GM21515 (cell line): ENCODE measurements around the gene NDUFB3.
"Not testable (repeated sequence)": the region's sequence is repeated elsewhere in the genome, so short reads cannot be mapped to it uniquely, and the experiment has no call there.

Experiments used
- ATAC-seq: cut with Tn5 transposase; IDR thresholded peaks from one replicate; pipeline ENCODE4 v1.9.1; 2021; ENCODE audit not compliant: unreplicated experiment

Gene NDUFB3

GRCh38 chr2:201071479-201072200, at the start of gene NDUFB3, which contains the start of gene HYCC2:
TSS of gene NDUFB3 (plus strand) at chr2:201072001. CDS start at chr2:201078883, 6,882 bp downstream.
TSS of gene HYCC2 (minus strand) at chr2:201071671. CDS start at chr2:201024009, 47,662 bp downstream.
- peak; percentile 97 for ATAC-seq

GRCh38 chr2:201024518-201024917, 47.3 kb upstream of the NDUFB3 start:
- ATAC-seq, result no peak

- not testable (repeated sequence) for ATAC-seq
Measured at GRCh38 chr2:201034355-201034754, 37.4 kb upstream of the NDUFB3 start.

GRCh38 chr2:201038361-201038760, 33.4 kb upstream of the NDUFB3 start:
- not testable (repeated sequence) for ATAC-seq

GRCh38 chr2:201038855-201039254, 32.9 kb upstream of the NDUFB3 start:
- ATAC-seq, result no peak

GRCh38 chr2:201040867-201041628, 30.8 kb upstream of the NDUFB3 start:
- ATAC-seq, result no peak

- not testable (repeated sequence) for ATAC-seq
Measured at GRCh38 chr2:201042451-201042850, 29.4 kb upstream of the NDUFB3 start.

GRCh38 chr2:201043050-201043449, 28.8 kb upstream of the NDUFB3 start:
- ATAC-seq, result not testable (repeated sequence)

GRCh38 chr2:201046881-201047280, 24.9 kb upstream of the NDUFB3 start:
- ATAC-seq, result no peak

- no peak for ATAC-seq
Measured at GRCh38 chr2:201049455-201049854, 22.3 kb upstream of the NDUFB3 start.

GRCh38 chr2:201057087-201057521, 14.7 kb upstream of the NDUFB3 start:
- ATAC-seq, result no peak

- ATAC-seq, result no peak
Measured at GRCh38 chr2:201057715-201058248, 14.0 kb upstream of the NDUFB3 start.

GRCh38 chr2:201058914-201059313, 12.9 kb upstream of the NDUFB3 start:
- no peak for ATAC-seq

- no peak for ATAC-seq
Measured at GRCh38 chr2:201059961-201060755, 11.6 kb upstream of the NDUFB3 start.

- ATAC-seq, result not testable (repeated sequence)
Measured at GRCh38 chr2:201063516-201063915, 8.3 kb upstream of the NDUFB3 start.

- ATAC-seq, result no peak
Measured at GRCh38 chr2:201064797-201065329, 6.9 kb upstream of the NDUFB3 start.

GRCh38 chr2:201070948-201071478, 788 bp upstream of the NDUFB3 start:
- peak; percentile 20 for ATAC-seq

- no peak for ATAC-seq
Measured at GRCh38 chr2:201072201-201072530, 365 bp downstream of the NDUFB3 start.

GRCh38 chr2:201073071-201073470, 1.3 kb downstream of the NDUFB3 start:
- ATAC-seq, result no peak

- ATAC-seq, result no peak
Measured at GRCh38 chr2:201074996-201075395, 3.2 kb downstream of the NDUFB3 start.

- ATAC-seq, result no peak
Measured at GRCh38 chr2:201084863-201085262, 13.1 kb downstream of the NDUFB3 start.
